ENCODE measurements around the gene CADM2. TPM values are rescaled to one million over a fixed set of nuclear protein-coding genes. Genes with fewer than 3 reads are reported as not detected.

The CADM2 gene
- total and polyA plus RNA-seq, 3 donors from 2014 or later = 1.3 to 4.0 (median 2.7) TPM

GRCh38 chr3:85075663-85076062 lies 116.9 kb downstream of the CADM2 start:
- Histone ChIP-seq H3K27me3 (no peaks in the 10 kb centered on the region), H3K4me1 (no peaks in the 10 kb centered on the region), H3K27ac (no peak overlapping the region), H3K36me3 (ENCODE audit: low read depth, missing control alignments) (no peaks in the 10 kb centered on the region), H3K9me3 (no peaks in the 10 kb centered on the region), H3K4me3 (no peak overlapping the region)
- 63 to 80% methylated on average over 2 of the region's 2 CpGs for WGBS, 2 donors
- DNase-seq = no peak
- intact Hi-C loops (cut with DNase I; ENCODE audit: low total_unique reads) = no loop called here
- TF ChIP-seq POLR2A (IDR thresholded peaks at IDR 0.05) = no peak
- TF ChIP-seq, protein P1, sequence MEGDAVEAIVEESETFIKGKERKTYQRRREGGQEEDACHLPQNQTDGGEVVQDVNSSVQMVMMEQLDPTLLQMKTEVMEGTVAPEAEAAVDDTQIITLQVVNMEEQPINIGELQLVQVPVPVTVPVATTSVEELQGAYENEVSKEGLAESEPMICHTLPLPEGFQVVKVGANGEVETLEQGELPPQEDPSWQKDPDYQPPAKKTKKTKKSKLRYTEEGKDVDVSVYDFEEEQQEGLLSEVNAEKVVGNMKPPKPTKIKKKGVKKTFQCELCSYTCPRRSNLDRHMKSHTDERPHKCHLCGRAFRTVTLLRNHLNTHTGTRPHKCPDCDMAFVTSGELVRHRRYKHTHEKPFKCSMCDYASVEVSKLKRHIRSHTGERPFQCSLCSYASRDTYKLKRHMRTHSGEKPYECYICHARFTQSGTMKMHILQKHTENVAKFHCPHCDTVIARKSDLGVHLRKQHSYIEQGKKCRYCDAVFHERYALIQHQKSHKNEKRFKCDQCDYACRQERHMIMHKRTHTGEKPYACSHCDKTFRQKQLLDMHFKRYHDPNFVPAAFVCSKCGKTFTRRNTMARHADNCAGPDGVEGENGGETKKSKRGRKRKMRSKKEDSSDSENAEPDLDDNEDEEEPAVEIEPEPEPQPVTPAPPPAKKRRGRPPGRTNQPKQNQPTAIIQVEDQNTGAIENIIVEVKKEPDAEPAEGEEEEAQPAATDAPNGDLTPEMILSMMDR (IDR thresholded peaks at IDR 0.05) = no peak

DNA sequence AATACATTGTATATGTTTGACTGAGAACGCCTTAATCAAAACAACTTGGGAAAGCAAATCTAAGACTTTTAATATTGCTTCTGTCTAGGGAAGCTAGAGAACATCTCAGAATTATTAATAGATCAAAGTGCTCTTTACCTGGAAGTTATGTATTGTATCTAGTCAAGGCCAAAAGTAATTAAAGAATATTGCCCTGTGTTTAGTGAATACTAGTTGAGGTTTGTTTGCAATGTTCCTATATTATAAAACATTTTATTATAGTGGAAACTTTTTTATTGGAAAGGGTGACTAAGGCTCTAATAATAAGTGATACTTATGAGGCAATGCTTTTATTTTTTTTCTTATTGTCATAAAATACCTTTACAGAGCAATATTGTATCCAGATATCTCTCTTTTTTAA lies 118.2 kb downstream of the CADM2 start:
- H3K36me3 ChIP-seq (ENCODE audit: low read depth, missing control alignments) = no peaks in the 10 kb centered on the region
- no peak overlapping the region for H3K27ac ChIP-seq
- 76 to 86% methylated on average over 1 of the region's 1 CpG for WGBS, 2 donors
- no peaks in the 10 kb centered on the region for H3K27me3 ChIP-seq
- H3K4me1 ChIP-seq = no peaks in the 10 kb centered on the region
- no peak overlapping the region for H3K4me3 ChIP-seq
- H3K9me3 ChIP-seq = no peaks in the 10 kb centered on the region
- intact Hi-C loops (cut with DNase I; ENCODE audit: low total_unique reads) = no loop called here
- TF ChIP-seq POLR2A (IDR thresholded peaks at IDR 0.05) = no peak
- TF ChIP-seq, protein P1 (IDR thresholded peaks at IDR 0.05) = no peak
- DNase-seq = no peak

DNA sequence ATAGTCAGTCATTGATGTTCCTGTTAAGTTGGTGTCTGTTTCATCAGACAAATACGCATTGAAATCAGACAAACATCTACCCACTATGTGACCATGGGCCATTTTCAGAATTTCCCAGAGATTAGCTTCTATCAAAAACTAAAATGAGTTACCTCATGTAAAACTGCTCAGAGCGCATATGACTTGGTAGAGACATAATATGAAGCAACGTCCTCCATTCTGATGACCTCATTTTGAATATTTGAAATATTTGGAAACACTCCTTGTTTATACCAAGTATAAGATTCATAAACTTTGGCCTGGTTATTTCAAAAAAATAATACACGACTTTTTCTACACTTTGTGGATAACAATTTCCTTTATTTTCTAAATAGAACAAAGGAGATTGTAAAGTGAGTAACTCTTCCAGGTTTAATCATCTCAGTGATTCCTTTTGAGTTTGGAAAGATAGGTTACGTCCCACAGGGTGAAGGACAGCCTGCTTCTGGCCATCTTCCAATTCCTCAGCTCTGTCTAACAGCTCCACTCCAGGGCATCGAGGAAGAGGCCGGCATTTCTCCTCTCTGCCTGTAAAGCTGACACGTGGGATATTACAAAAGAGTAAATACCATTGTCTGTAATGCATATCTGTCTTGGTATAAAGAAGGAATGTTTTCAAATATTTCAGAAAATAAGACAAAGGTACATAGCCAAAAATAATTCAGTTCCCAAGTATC lies 122.6 kb downstream of the CADM2 start:
- DNase-seq = no peak
- Histone ChIP-seq H3K27ac (no peak overlapping the region), H3K4me3 (no peak overlapping the region), H3K4me1 (no peaks in the 10 kb centered on the region), H3K9me3 (no peaks in the 10 kb centered on the region), H3K27me3 (no peaks in the 10 kb centered on the region), H3K36me3 (ENCODE audit: low read depth, missing control alignments) (no peaks in the 10 kb centered on the region)
- 55 to 57% methylated on average over 8 of the region's 8 CpGs for WGBS, 2 donors
- intact Hi-C loops (cut with DNase I; ENCODE audit: low total_unique reads) = no loop called here
- TF ChIP-seq, protein P1 (IDR thresholded peaks at IDR 0.05) = no peak
- TF ChIP-seq POLR2A (IDR thresholded peaks at IDR 0.05) = no peak

DNA sequence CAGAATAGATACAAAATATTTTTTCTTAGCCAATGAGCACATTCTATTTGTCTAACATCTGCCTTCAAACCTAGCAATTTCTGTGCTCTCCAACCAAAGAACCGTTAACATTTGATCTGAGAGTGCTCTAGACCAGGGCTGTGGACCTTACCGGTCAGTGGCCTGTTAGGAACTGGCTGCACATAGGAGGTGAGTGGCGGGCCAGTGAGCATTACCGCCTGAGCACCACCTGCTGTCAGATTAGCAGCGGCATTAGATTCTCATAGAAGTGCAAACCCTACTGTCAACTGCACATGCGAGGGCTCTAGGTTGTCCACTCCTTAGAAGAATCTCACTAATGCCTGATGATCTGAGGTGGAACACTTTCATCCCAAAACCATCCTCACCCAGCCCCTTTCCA lies 131.7 kb downstream of the CADM2 start:
- intact Hi-C loops (cut with DNase I; ENCODE audit: low total_unique reads) = no loop called here
- WGBS, 2 donors = 73 to 80% methylated on average over 6 of the region's 6 CpGs

DNA sequence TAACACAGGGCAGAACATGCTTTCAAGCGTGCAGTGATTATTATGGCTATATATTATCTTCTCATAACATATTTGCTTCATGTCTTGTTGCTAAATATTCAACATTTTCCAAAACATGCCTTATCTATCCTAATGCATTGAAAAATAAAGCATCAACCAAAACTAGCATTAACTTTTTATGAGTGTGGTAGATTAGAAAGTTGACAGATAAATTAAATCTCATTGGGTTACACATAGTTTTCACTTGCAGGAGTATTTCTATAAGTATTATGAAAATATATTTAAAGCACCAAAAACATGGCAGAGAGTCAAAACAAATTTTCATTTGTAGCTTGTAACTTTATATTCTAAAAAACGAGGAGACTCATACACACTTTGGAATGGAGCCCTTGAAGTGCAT lies 141.5 kb downstream of the CADM2 start:
- Histone ChIP-seq H3K9me3 (no peaks in the 10 kb centered on the region), H3K4me1 (no peaks in the 10 kb centered on the region), H3K27ac (no peak overlapping the region), H3K36me3 (ENCODE audit: low read depth, missing control alignments) (no peaks in the 10 kb centered on the region), H3K27me3 (no peaks in the 10 kb centered on the region), H3K4me3 (no peak overlapping the region)
- intact Hi-C loops (cut with DNase I; ENCODE audit: low total_unique reads) = no loop called here
- DNase-seq = no peak
- 39 to 49% methylated on average over 2 of the region's 2 CpGs for WGBS, 2 donors
- TF ChIP-seq POLR2A (IDR thresholded peaks at IDR 0.05) = no peak
- TF ChIP-seq, protein P1 (IDR thresholded peaks at IDR 0.05) = no peak

More for the DNA sequence above, 131.7 kb downstream of the CADM2 start:
- no peak overlapping the region for H3K27ac ChIP-seq
- no peak for TF ChIP-seq POLR2A (IDR thresholded peaks at IDR 0.05)
- no peak overlapping the region for H3K4me3 ChIP-seq
- H3K9me3 ChIP-seq = no peaks in the 10 kb centered on the region
- no peak for DNase-seq
- no peaks in the 10 kb centered on the region for H3K27me3 ChIP-seq
- H3K4me1 ChIP-seq = no peaks in the 10 kb centered on the region
- H3K36me3 ChIP-seq (ENCODE audit: low read depth, missing control alignments) = no peaks in the 10 kb centered on the region
